NCI-H1694 (cell line): ENCODE results near the gene MIGA1.
A peak's percentile ranks its signal among the peaks of the same experiment; 100 is the strongest.
"Not testable (repeated sequence)": the region's sequence is repeated elsewhere in the genome, so short reads cannot be mapped to it uniquely, and the experiment has no call there.

Experiments used
- DNase-seq: peaks from one replicate; lab custom pipeline; 2025; lab: John Stamatoyannopoulos, UW

MIGA1 gene, protein sequence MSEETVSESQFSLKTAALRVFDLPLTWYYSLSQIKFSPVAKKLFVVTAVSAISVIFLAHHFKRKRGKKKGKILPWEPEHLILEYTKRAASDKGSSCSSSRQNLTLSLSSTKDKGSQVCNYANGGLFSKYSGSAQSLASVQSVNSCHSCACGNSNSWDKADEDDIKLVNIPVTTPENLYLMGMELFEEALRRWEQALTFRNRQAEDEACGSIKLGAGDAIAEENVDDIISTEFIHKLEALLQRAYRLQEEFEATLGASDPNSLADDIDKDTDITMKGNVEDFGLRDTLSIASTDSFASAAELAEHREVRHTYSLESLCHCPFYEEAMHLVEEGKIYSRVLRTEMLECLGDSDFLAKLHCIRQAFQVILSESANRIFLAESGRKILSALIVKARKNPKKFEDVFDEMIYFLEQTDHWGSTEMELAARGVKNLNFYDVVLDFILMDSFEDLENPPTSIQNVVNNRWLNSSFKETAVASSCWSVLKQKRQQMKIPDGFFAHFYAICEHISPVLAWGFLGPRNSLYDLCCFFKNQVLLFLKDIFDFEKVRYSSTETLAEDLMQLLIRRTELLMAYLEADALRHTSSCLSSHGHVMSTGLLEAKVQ

DNA sequence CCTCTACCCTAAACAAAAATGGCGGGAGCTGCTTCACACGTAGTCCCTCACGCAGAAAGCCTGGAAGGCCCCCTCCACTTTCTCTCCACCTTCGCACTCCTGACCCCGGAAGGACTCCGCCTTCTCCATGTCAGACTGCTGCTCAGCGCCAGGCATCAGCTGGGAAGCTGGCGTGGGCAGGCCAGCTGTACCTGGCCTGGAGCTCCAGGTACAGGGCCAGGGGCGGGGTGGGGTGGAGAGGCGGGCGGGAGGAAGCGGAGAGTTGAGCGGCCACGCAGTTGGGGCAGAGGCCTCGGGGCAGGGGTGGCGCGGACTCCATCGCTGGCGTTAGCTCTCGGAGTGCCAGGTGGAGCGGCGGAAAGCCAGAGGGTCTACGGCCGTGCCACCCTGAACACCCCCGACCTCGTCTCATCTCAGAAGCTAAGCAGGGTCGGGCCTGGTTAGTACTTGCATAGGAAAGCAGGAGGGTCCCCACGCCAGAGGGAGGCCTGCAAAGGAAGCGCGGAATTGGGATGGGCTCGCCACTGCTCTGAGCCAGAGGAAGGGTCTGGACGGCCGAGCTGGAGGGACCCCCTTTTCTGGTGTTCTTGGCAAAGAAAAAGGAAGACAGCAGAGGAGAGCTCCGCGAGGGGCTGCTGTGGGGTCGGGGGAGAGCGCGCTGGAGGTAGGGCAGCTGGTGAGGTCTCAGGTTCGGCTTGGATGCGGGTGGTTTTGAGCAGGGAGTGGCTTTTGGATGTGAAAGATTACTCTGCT lies at the start of gene MIGA1:
Gene MIGA1 (plus strand): TSS at position 121 of the 753 bp plus-strand sequence. CDS start 3,604 bp downstream, outside the sequence.
- peak; percentile 68 for DNase-seq

DNA sequence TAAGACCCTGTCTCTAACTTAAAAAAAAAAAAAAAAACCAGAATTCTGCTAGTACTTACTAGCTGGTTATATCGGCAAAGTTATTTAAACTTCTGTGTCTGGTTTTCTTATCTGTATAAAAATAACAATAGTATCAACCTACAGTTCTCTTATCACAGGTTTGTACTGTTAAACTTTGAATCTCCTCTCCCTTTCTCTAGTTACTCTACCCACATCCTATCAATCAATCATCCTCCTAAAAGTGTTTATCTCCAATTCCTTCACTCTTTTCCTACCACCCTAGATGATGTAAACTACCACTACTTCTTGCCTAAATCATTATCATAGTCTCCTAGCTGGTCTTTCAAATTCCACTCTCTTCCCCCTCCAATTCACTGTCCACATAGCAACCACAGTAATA lies 47.4 kb upstream of the MIGA1 start:
- DNase-seq = no peak

DNA sequence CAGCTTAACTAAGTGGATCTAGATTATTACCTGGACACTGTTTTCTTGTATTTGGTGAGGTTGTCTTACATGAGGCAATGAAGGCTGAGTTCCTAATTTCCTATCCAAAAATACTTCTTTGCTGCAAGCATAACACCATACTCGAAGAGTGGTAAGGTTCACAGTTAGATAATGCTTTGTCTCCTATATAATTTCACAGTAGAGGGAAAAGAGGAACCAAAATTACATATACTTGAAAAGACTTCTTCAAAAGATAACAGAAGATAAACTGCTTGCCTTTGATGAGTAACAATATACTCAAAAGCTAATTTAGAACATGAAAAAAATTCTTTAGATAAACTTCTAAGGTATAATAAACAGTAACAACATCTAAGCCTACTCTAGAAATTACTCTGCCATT lies 40.2 kb upstream of the MIGA1 start:
- DNase-seq = no peak

DNA sequence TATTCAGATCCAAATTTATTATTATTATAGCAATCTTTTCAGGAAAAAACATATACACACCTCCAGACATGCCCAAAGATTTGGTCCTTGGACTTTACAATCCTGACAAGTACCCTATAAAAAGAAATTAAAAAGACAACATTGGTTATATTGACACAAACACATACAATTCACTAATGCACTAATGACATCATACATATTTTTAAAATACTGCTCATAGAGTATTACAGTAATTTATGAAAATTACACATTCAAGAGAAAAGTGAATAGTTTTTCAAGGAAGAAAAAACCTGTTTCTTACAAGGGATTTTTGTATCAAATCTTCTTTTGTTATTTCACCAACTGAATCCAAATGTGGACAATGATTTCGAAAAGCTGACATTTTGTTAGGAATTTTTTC lies 38.1 kb upstream of the MIGA1 start:
- no peak for DNase-seq

DNA sequence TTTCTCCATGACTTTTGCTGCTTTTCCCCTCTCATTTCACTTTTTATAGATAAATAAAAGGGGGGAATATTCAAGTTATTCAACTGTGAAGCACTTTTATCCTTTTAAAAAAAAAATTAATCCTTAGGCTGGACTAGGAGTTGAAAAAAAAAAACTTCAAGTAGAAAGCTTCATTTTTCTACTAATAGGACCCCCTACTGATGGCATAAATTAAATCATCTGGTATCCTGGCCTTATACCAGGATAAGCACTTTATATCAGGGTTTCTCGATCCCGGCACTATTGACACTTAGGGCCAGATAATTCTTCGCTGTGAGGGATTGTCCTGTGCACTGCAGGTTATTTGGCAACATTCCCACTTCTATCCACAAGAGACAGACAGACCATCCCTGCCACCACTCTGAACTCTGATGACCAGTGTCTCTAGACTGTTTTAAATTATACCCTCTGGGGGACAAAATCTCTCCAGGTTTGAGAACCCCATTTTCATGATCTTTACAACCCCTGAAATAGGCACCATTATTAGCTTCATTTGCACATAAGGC lies 37.4 kb upstream of the MIGA1 start:
- DNase-seq = no peak

DNA sequence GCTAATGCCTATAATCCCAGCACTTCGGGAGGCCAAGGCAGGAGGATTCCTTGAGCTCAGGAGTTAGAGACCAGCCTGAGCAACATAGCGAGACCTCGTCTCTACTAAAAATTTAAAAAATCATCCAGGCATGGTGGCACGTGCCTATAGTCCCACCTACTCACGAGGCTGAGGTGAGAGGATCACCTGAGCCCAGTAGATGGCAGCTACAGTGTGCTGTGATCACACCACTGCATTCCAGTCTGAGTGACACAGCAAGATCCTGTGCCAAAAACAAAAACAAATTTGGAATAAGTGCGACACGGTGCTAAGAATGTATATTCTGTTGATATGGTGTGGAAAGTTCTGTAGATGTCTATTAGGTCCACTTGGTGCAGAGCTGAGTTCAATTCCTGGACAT lies 34.9 kb upstream of the MIGA1 start:
- DNase-seq = no peak

DNA sequence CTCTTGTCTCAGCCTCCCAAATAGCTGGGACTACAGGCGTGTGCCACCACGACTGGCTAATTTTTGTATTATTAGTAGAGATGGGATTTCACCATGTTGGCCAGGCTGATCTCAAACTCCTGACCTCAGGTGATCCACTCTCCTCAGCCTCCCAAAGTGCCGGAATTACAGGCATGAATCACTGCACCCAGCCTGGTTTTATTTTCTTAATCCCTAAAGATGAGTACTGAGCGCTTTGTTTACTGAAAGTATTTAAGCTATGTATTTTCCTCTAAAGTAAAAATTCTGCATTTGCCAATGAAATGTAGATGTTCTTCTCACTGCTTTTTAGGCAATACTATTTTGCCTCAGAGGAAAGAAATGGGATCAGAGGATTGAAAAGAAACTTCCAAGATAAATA lies 30.0 kb upstream of the MIGA1 start:
- DNase-seq = not testable (repeated sequence)

DNA sequence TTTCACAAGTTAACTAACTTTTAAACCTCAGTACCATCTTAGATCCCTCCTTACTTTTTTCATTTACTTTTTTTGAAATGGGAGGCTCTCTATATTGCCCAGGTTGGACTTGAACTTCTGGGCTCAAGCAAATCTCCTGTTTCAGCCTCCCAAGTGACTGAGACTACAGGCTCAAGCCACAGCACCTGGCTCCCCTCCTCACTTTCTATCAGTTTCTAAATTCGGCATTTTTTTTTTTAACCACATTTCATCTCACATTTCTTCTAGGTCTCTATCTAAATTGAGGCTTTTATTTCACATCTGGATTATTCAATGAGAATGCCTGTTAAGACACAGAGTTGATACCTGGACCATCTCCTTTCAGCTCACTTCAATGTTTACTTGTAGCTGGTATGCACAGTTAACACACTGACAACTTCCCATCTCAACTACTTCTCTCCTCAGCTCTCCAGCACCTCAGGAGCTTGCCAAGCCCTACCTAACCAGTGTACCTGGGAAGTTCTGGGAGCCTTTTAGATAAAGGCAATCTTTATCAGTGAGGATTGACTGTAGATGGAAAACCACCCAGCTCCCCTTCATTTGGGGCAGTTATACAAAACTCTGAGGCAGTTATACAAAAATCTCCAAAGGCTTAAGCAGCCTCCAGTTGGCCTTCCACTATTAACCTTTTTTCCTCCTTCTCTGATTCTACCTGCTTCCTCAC lies 23.2 kb upstream of the MIGA1 start:
- DNase-seq = no peak

DNA sequence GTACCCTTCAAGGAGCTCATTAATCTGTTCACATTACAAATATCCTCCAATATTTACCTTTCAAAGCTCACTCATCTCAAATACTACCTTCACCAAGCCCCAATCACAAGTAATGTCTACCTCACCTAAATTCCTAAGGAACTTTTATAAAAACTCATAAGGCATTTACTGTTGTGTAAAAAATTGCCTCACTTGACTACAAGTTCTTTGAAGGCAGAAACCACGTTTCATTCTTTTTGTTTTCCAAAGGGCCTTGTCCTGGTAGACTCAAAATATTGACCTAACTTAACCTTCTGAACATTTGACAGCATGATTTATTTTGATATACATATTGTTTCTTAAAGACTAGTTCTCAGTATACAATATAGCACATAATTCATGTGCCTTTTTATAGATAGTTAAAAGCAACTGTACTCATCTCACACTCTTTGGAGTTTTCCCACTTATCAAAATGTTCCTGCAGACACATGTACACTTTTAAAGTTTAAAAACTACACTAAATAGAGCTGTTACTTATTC lies 22.3 kb upstream of the MIGA1 start:
- no peak for DNase-seq

DNA sequence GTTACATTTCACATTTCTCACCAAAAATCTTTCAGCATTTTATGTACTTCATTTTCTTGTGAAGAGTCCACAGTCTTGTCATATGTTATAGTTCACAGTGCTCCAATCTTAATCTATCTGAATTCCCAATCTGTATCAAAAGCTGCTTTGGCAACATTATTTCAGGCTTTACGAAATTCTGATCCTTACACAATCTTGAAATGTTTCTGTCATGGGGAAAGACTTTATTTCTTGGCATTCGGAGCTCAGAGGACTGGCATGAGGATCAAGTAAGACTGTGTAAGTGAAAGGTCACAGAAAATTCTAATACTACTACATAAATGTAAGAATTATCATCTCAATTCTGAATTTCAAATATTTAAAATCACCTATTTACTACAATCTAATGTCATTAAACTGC lies 21.8 kb upstream of the MIGA1 start:
- no peak for DNase-seq

DNA sequence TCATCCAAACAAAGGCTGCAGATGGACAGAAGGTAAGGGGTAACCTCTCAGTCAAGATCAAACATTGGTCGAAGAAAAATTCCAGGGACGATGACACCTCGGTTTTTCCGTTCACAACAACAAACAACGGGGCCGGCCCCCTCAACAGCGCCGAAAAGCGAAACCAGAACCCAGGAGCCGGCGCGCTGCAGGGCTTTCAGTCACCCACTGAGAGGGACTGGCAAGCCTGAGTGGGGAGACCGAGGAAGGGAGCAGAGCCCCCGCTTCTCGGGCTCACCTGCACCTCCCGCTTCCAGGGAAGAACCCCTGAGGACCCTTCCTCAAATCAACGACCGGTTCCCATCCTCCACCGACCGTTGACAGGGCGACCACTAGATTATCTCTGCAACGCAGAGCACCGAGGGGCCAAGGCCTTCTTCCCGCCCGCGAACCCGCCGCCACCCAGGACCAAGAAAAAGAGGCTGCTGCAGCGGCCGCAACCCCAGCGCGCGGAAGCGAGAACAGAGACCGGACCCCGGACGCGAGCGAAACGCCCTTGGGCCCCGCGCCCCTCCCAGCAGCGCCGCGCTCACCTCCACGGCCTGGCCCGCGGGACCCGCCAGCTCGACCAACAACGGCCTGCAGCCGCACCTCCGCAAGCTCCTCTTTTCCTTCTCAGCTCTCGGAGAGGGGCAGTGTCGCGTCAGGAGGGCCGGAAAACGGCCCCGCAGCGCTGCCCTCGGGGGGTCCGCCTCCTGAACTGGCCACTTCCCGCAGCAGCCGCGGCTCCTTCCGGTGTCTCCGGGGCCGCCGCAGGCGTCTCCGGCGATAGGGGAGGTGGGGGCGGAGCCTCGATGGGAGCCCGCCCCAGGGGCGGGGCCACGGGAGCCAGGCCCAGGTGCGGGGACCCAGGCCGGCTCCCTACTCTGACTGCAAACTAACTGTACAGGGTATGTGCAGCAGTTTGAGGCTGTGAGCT lies 20.1 kb upstream of the MIGA1 start, which contains the start of gene USP33:
Gene USP33 (minus strand): TSS at position 782 of the 958 bp plus-strand sequence. CDS start 18,155 bp downstream, outside the sequence.
- peak; percentile 53 for DNase-seq

DNA sequence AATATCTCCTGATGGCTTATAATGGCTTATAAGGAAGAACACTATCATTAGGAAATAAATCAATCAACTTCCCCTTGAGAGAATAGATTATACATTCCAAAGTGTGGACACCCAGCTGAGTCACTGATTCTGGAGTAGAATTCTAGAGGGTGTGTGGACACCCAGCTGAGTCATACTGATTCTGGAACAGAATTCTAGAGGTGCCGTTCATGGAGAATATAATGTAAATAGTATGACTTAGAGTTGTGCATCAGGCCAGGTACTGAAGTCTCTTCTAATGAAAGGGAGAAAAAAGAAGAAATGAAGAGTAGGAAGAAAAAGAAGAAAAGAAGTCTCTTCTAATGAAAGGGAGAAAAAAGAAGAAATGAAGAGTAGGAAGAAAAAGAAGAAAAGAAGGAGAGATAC lies 17.4 kb upstream of the MIGA1 start:
- DNase-seq = no peak

DNA sequence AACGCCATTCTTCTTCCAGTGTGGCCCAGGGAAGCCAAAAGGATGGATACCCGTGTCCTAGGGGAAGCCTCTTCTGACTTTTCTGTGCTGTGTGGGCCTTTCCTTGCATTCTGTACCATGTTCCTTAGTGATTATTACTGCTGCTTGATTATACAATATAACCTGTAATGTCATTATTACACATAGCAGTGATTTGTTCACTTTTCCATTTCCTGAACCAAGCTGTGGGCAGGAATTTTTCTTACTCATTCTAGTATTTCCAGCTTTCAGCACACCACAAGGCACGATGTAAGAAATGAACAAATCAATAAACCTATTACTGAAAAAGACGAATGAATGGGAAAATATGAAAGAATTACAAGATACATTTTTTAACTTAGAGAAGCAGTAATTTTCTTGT lies 11.4 kb upstream of the MIGA1 start:
- no peak for DNase-seq

DNA sequence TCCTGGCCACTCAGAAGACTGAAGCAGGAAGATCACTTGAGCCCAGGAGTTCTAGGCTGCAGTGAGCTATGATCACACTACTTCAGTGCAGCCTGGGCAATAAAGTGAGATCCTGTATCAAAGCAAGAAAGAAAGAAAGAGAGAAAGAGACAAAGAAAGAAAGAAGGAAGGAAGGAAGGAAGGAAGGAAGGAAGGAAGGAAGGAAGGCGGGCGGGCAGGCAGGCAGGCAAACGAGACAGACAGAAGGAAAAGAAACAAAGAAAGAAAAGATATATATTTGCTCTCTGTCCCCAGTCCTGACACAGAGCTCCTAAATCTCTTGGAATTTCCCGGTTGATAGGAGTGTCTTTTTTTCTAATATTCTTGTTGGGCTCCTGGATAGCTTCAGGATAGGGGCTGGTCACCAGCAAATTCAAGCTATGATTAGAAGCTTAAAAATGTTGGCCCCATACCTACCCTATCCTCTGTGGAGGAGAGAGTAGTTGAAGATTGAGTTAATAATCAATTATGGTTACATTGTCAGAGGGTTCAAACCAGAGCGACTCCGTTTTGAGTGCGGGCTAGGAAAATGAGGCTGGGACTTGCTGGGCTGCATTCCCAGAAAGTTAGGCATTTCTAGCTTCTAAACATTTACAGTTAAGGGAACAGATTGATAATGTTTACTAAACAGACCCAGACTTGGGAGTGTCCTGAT lies 3.3 kb upstream of the MIGA1 start:
- no peak for DNase-seq

DNA sequence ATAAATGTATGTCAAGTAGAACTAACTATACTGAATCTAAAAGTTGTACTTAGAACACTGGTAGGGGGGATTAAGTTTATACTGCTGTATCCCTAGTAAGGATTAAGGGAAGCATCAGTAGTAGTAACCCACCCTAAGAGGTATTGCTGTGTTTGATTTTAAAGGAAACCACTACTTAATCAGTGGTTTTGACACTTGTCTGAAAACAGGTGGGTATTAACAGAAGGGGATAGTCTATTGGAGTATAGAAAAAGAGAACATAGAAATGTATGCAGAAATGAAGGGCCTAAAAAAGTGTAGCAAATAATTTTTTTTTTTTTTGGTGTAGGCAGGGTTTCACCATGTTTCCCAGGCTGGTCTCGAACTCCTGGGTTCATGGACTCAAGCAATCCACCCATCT lies 2.2 kb downstream of the MIGA1 start:
- DNase-seq = no peak

DNA sequence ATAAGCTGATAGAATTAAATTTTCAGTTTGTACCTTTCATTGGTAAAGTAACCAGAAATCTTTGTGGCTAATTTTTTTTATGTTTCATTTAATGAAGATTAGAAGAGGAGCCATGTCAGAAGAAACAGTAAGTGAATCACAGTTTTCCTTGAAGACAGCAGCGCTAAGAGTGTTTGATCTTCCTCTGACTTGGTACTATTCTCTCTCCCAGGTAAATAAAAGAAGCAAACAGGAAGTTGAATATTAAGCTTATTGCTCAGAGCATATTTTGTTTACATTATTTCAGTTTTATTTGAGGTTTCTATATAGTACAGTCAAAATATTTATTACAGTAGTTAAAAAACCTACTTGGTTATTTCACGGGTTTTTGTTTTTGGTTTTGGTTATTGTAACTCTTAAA lies 3.7 kb downstream of the MIGA1 start:
- DNase-seq = no peak

DNA sequence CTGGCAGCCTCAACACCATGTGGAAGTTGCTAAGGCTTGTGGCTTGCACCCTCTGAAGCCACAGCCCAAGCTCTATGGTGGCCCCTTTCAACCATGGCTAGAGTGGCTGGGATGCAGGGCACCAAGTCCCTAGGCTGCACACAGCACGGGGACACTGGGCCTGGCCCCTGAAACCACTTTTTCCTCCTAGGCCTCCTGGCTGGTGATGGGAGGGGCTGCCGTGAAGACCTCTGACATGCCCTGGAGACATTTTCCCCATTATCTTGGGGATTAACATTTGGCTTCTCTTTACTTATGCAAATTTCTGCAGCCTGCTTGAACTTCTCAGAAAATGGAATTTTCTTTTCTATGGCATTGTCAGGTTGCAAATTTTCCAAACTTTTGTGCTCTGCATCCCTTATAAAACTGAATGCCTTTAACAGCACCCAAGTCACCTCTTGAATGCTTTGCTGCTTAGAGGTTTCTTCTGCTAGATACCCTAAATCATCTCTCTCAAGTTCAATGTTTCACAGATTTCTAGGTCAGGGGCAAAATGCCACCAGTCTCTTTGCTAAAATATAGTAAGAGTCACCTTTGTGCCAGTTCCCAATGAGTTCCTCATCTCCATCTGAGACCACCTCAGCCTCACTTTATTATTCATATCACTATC lies 6.8 kb downstream of the MIGA1 start:
- DNase-seq = not testable (repeated sequence)

DNA sequence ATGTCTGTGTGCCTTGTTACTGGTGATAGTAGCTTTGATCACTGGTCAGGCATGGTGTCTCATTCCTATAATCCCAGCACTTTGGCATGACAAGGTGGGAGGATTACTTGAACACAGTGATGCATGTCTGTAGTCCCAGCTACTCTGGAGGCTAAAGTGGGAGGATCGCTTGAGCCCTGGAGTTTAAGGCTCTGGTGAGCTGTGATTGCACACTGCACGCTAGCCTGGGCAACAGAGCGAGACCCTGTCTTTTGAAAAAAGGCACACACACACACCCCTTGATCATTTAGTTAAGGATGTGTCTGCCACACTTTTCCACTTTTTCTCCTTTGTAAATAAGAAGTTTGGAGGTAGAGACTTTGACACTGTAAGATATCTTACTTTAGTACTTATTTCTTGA lies 15.1 kb downstream of the MIGA1 start:
- no peak for DNase-seq

DNA sequence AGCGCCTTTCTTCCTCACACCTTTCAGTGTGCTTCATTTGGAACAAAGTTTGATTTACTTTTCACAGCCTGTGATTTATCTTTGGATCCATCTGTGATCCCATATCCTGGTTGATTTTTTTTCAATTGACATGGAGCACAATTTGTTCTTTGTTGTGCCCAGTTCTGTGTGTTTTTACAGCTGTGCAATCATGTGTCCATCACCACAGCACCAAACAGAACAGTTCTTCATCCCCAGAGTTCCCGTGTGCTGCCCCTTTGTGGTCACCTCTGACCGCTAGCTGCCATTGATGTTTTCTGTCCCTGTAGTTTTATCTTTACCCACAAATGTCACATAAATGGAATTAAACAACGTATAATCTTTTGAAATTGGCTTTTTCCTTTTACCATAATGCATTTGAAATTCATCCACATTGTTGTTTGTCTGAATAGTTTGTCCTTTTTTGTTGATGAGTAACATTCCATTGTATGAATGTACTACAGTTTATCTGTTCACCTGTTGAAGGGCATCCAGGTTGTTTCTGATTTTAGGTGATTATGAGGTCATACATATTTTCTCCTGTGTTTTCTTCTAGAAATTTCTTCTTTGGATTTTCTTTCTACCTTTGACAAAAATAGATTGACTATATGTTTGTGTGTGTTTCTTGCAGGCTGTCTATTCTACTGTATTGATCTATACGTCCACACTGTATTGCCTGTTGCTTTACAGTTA lies 17.4 kb downstream of the MIGA1 start:
- DNase-seq = no peak
